NCI-H2107 treated with DMSO at 0.1 percent for 48 hours (cell line): Measurements from ENCODE around the gene ZNF292.
"Not testable (repeated sequence)": the region's sequence is repeated elsewhere in the genome, so short reads cannot be mapped to it uniquely, and the experiment has no call there.

Source experiments
- DNase-seq: peaks from one replicate; lab custom pipeline; 2025; ENCODE audit not compliant: unreplicated experiment; lab: John Stamatoyannopoulos, UW

Gene ZNF292

GRCh38 chr6:87161299-87161698 lies 5.9 kb downstream of the ZNF292 start:
- DNase-seq: no peak

GRCh38 chr6:87164004-87164403 lies 8.6 kb downstream of the ZNF292 start:
- no peak for DNase-seq

GRCh38 chr6:87164506-87164905 lies 9.1 kb downstream of the ZNF292 start:
- no peak for DNase-seq

DNA sequence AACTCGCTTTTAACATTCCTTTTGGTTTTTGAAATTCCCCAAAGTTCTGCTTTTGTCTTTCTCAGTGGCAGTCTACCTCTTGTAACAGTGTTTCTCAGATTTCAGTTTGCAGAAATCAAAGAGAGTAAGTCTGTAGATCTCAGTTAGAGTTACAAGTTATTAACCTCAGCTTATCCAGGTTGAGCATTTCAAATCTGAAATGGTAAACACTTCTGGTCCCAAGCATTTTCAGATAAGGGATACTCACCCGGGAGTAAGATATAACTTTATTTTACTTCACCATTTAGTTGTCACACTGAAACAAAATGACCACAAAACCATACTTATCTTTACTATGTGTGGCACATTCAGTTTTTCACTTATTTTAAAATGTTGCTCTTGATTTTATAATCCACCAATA lies 9.8 kb downstream of the ZNF292 start:
- DNase-seq: no peak

DNA sequence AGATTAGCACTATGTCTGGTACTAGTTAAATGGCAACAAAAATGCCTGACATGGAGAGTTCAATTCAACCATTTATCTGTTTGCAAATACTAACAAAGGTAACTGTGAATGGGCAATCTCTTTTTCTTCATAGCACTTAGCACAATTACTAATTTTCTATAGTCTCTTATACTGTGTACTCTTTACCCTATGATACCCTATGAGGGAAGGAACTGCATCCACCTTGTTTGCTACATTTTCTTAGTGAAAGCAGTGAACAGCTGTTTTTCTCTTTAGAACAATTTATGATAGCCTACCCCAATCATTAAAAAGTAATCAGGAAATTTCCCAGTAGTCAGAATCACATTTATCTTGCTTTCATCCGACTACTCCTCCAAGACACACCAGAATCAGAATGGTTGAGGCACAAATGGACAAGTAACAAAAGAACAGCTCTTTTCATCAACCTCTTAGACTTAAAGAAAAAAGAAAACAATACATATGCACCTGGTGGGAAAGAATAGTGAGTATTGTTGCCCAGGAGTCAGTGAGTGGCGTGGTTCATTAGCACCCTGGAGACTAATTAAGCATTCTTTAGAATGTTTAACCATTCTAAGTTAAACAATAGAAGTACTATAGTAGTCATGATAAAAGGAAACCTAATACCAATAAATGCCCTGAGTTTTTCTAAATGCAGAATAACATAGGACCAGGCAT lies 16.7 kb downstream of the ZNF292 start:
- peak; percentile 89 for DNase-seq

GRCh38 chr6:87174078-87174579 lies 18.8 kb downstream of the ZNF292 start:
- DNase-seq: no peak

- DNase-seq: no peak
Measured at GRCh38 chr6:87176493-87176892, 21.1 kb downstream of the ZNF292 start.

- DNase-seq: no peak
Measured at GRCh38 chr6:87180105-87180728, 24.9 kb downstream of the ZNF292 start.

DNA sequence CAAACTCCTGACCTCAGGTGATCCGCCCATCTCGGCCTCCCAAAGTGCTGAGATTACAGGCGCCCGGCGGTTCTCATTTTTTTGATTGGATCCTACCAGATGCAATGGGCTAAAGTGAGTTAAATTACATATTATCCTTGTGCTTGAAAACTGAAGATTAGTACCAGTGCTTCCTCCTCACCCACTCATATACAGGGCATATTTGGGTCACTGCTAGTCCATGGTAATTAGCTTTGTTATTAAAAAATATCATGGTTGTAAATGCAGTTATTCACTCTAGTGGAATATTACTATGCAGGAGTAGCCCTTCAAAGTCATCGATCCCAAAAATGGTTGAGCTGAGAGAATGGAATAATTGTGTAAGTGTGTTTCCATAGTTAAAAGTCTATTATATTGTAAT lies 26.5 kb downstream of the ZNF292 start:
- no peak for DNase-seq

DNA sequence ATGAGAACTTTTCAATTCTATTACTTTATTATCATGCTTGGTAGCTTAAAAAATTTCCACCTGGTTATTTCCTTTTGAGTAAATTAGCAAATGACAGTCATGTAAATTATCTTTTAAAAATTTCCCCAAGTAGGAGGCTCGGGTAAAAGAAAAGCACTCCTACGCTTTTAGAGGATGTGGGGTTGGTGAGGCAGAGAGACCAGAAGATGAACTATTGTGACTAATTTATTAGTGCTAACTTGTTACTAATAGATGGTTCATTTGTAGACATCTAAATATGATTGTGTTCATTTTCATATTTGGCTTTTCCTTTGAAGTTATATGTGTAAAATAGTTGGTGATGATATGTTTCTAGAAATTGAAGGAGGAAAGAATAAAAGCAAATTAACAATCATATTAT lies 27.0 kb downstream of the ZNF292 start:
- no peak for DNase-seq

- no peak for DNase-seq
Measured at GRCh38 chr6:87182940-87183339, 27.6 kb downstream of the ZNF292 start.

- DNase-seq: no peak
Measured at GRCh38 chr6:87183687-87184086, 28.3 kb downstream of the ZNF292 start.

DNA sequence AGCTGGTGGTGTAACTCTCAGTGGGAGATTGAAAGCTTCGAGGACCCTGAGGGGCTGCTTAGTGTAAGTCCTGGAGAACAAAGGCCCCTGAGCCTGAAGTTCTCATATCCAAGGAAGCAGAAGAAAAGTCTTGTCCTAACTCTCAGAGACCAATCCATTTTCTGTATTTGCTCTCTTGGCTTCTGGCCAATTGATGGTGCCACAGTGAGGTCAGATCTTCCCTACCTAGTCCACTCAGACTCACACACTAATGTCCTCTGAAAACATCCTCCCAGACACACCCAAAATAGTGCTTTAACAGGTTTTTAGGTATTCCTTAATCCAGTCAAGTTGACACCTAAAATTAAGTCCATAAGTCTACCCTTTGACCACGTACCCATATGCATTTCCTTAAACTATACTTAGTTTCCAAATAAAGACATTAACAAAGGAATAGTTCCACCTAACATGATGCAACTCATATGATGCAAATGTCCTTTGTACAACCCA lies 29.4 kb downstream of the ZNF292 start:
- DNase-seq: no peak

DNA sequence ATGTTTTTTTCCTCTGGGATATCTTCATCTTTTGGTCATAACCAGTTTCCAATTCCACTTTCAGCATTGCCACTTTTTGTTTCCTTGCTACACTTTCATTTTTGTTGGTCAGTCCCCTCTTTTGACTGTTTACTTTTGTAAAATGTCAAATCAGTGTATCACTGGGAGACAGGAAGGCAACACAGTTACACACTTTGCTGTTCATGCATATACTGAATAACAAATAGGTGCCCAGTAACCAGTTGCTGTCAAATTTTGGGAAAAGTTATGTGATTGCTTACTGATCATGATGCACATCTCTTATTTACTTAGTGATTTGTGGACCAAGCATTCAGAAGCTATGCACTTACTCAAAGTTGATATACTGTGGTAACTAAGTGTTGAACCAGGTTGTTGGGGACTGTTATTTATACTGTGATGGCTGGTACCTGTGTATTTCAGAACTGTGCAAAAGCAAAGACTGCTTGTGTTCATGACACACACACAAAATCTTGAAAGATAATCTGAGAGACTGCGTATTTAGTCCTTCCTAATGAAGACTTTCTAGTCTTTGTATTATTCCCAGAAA lies 41.0 kb downstream of the ZNF292 start:
- DNase-seq: no peak

- no peak for DNase-seq
Measured at GRCh38 chr6:87197547-87197946, 42.2 kb downstream of the ZNF292 start.

GRCh38 chr6:87198022-87198810 lies 42.9 kb downstream of the ZNF292 start:
- not testable (repeated sequence) for DNase-seq

DNA sequence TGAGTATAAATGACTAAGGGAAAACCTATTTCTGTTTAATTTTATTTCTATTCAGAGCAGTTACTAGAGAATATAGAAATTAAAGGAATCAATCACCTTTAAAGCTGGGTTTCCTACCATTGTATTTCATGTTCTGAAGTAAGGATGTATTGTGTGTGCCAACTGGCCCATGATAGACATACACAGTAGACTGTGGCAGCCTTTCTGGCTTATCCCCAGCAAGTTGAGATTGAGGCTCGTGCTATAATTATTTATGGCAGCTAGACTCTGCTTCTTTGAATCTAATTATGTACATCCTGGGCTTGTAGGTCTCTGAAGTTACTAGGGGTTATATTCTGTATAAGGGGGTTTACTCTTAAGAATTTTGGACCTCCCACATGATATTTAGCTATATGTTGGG lies 44.4 kb downstream of the ZNF292 start:
- DNase-seq: no peak

DNA sequence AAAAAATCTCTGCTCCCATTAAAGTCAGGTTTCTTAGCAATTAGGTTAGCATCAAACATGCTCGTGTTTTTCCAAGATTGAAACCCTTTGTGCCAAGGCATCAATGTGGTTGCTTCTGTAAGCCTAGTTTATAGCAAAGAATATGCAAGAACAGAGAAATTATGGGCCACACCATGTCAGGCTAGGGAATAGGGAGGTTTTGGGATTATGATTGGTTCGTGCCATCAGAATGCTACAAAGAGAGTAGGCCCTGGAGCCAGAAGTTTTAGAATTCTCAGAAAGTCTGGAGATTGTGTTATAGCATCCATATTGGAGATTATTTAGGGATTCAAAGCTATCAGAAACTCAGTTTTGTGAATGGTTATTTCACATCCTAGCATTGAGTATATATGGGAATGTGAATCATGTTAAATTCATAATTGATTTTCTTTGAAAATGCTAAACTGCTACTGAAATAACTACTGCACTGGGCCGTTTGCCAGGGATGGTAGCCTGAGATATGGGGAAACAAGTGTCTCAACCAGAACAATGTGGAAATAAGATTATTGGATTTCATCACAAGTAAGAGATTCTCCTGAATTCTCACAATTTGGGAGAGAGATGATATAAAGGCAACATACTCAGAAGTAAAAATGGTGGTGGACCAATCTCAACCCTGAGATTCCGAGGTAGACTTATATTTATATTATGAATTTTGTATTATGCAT lies 45.3 kb downstream of the ZNF292 start:
- no peak for DNase-seq

- DNase-seq: no peak
Measured at GRCh38 chr6:87203448-87204023, 48.2 kb downstream of the ZNF292 start.

- peak; percentile 31 for DNase-seq
Measured at GRCh38 chr6:87209812-87210211, 54.4 kb downstream of the ZNF292 start.
